HepG2 (cell line): ENCODE data around the gene MACROD2. TPM values are rescaled to one million over a fixed set of nuclear protein-coding genes. Genes with fewer than 3 reads are reported as not detected.

Source experiments
- AFF4 ChIP-seq: sonication (generic); formaldehyde crosslinking; IDR thresholded peaks from 2 replicates; pipeline ENCODE4 v1.4.0; 2020; ENCODE audit warnings: missing genetic modification reagents
- FOXA3 ChIP-seq: IDR thresholded peaks from 2 replicates; pipeline ENCODE4 v1.6.1; 2016; ENCODE audit warnings: missing genetic modification reagents, missing compliant biosample characterization
- HIVEP1 ChIP-seq: sonication (generic); formaldehyde crosslinking; IDR thresholded peaks from 2 replicates; pipeline ENCODE4 v1.4.0; 2020; ENCODE audit warnings: mild to moderate bottlenecking, missing genetic modification reagents
- HMGA1 ChIP-seq: sonication (generic); formaldehyde crosslinking; conservative IDR thresholded peaks from 2 replicates; pipeline ENCODE4 v1.4.0; 2020; ENCODE audit warnings: missing genetic modification reagents
- JDP2 ChIP-seq: sonication (generic); formaldehyde crosslinking; IDR thresholded peaks from 2 replicates; pipeline ENCODE4 v1.8.1; 2022; ENCODE audit warnings: missing genetic modification reagents, borderline replicate concordance
- RELA ChIP-seq: sonication (generic); formaldehyde crosslinking; IDR thresholded peaks from 2 replicates; pipeline ENCODE4 v1.4.0; 2020; ENCODE audit warnings: missing genetic modification reagents
- STAT5B ChIP-seq: sonication (generic); formaldehyde crosslinking; IDR thresholded peaks from 2 replicates; pipeline ENCODE4 v1.4.0; 2020; ENCODE audit warnings: missing genetic modification reagents
- TBL1XR1 ChIP-seq: fragments of 150-350 bp; IDR thresholded peaks from 2 replicates; pipeline ENCODE4 v1.6.1; 2014; ENCODE audit warnings: borderline replicate concordance, low read length; ENCODE audit not compliant: partially characterized antibody
- THAP11 ChIP-seq: IDR thresholded peaks from 2 replicates; pipeline ENCODE4 v1.6.1; 2016; ENCODE audit warnings: missing biosample characterization, missing genetic modification reagents
- ZBTB49 ChIP-seq: sonication (generic); formaldehyde crosslinking; IDR thresholded peaks from 2 replicates; pipeline ENCODE4 v1.4.0; 2020; ENCODE audit warnings: missing genetic modification reagents, borderline replicate concordance
- ZNF30 ChIP-seq: sonication (generic); formaldehyde crosslinking; IDR thresholded peaks from 2 replicates; pipeline ENCODE4 v1.5.0; 2020; ENCODE audit warnings: mild to moderate bottlenecking, missing genetic modification reagents
- ZNF564 ChIP-seq: sonication (generic); formaldehyde crosslinking; IDR thresholded peaks from 2 replicates; pipeline ENCODE4 v1.8.1; 2023; ENCODE audit warnings: mild to moderate bottlenecking, missing genetic modification reagents
- polyA plus RNA-seq, 8 experiments: library from polyadenylated mRNA; depleted of rRNA in 3 of 8; stranded (reverse) in 7 of 8; unstranded in 1 of 8; fragments of >200 nt; fragmentation: Illumina TruSeq in 4 of 8; extraction: Trizol in 4 of 8; gene quantifications; 2 replicates each; pipeline versions ENCODE4 v1.2.1 to v1.2.3, GENCODE V29; 2011 to 2016; ENCODE audit warnings: low read depth in 4 of 8, missing spikeins in 1 of 8, mixed read lengths in 1 of 8; ENCODE audit not compliant: insufficient read depth in 1 of 8
- total RNA-seq, 5 experiments: library from RNA; depleted of rRNA; stranded (reverse); fragments of >200 nt; fragmentation: Illumina TruSeq; extraction: Trizol; gene quantifications; 2 replicates each; pipeline ENCODE4 v1.2.3, GENCODE V29; 2016; ENCODE audit warnings: low read depth in 1 of 5
- TF ChIP-seq, protein P1 (sequence below): sonication (generic); formaldehyde crosslinking; IDR thresholded peaks from 2 replicates; pipeline ENCODE4 v1.5.0; 2020; ENCODE audit warnings: mild to moderate bottlenecking, missing genetic modification reagents, borderline replicate concordance
- TF ChIP-seq, protein P2 (sequence below): sonication (generic); formaldehyde crosslinking; IDR thresholded peaks from 2 replicates; pipeline ENCODE4 v1.4.0; 2020; ENCODE audit warnings: missing genetic modification reagents

The MACROD2 gene
- total and polyA plus RNA-seq, 2 of the 13 experiments (the other 11 are each of a cell fraction or from before 2014, with no cell fraction given), result 0.13 to 0.51 TPM

GRCh38 chr20:14991023-14991422, 995.7 kb downstream of the MACROD2 start (continued):
- TF ChIP-seq, protein P1, sequence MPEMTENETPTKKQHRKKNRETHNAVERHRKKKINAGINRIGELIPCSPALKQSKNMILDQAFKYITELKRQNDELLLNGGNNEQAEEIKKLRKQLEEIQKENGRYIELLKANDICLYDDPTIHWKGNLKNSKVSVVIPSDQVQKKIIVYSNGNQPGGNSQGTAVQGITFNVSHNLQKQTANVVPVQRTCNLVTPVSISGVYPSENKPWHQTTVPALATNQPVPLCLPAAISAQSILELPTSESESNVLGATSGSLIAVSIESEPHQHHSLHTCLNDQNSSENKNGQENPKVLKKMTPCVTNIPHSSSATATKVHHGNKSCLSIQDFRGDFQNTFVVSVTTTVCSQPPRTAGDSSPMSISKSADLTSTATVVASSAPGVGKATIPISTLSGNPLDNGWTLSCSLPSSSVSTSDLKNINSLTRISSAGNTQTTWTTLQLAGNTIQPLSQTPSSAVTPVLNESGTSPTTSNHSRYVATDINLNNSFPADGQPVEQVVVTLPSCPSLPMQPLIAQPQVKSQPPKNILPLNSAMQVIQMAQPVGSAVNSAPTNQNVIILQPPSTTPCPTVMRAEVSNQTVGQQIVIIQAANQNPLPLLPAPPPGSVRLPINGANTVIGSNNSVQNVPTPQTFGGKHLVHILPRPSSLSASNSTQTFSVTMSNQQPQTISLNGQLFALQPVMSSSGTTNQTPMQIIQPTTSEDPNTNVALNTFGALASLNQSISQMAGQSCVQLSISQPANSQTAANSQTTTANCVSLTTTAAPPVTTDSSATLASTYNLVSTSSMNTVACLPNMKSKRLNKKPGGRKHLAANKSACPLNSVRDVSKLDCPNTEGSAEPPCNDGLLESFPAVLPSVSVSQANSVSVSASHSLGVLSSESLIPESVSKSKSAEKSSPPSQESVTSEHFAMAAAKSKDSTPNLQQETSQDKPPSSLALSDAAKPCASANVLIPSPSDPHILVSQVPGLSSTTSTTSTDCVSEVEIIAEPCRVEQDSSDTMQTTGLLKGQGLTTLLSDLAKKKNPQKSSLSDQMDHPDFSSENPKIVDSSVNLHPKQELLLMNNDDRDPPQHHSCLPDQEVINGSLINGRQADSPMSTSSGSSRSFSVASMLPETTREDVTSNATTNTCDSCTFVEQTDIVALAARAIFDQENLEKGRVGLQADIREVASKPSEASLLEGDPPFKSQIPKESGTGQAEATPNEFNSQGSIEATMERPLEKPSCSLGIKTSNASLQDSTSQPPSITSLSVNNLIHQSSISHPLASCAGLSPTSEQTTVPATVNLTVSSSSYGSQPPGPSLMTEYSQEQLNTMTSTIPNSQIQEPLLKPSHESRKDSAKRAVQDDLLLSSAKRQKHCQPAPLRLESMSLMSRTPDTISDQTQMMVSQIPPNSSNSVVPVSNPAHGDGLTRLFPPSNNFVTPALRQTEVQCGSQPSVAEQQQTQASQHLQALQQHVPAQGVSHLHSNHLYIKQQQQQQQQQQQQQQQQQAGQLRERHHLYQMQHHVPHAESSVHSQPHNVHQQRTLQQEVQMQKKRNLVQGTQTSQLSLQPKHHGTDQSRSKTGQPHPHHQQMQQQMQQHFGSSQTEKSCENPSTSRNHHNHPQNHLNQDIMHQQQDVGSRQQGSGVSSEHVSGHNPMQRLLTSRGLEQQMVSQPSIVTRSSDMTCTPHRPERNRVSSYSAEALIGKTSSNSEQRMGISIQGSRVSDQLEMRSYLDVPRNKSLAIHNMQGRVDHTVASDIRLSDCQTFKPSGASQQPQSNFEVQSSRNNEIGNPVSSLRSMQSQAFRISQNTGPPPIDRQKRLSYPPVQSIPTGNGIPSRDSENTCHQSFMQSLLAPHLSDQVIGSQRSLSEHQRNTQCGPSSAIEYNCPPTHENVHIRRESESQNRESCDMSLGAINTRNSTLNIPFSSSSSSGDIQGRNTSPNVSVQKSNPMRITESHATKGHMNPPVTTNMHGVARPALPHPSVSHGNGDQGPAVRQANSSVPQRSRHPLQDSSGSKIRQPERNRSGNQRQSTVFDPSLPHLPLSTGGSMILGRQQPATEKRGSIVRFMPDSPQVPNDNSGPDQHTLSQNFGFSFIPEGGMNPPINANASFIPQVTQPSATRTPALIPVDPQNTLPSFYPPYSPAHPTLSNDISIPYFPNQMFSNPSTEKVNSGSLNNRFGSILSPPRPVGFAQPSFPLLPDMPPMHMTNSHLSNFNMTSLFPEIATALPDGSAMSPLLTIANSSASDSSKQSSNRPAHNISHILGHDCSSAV, result no peak
- TF ChIP-seq RELA (CRISPR knock-in tag) (no peak), ZNF564 (CRISPR knock-in tag) (no peak), AFF4 (CRISPR knock-in tag) (no peak; the same call in 1 of the 2 replicates), THAP11 (CRISPR knock-in tag) (peak; percentile 70), ZBTB49 (CRISPR knock-in tag) (0 out of 2 replicates have a peak, but pooled peaks have one; percentile 54), ZNF30 (CRISPR knock-in tag) (no peak), HMGA1 (CRISPR knock-in tag) (no peak), STAT5B (CRISPR knock-in tag) (no peak), TBL1XR1 (peak; percentile 36), FOXA3 (CRISPR knock-in tag) (peak; percentile 94), HIVEP1 (CRISPR knock-in tag) (no peak), JDP2 (CRISPR knock-in tag) (no peak)
- TF ChIP-seq, protein P2, sequence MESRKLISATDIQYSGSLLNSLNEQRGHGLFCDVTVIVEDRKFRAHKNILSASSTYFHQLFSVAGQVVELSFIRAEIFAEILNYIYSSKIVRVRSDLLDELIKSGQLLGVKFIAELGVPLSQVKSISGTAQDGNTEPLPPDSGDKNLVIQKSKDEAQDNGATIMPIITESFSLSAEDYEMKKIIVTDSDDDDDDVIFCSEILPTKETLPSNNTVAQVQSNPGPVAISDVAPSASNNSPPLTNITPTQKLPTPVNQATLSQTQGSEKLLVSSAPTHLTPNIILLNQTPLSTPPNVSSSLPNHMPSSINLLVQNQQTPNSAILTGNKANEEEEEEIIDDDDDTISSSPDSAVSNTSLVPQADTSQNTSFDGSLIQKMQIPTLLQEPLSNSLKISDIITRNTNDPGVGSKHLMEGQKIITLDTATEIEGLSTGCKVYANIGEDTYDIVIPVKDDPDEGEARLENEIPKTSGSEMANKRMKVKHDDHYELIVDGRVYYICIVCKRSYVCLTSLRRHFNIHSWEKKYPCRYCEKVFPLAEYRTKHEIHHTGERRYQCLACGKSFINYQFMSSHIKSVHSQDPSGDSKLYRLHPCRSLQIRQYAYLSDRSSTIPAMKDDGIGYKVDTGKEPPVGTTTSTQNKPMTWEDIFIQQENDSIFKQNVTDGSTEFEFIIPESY (CRISPR knock-in tag), result peak; percentile 52
